Measurements from ENCODE around the gene COX7A2. TPM values are rescaled to one million over a fixed set of nuclear protein-coding genes. Genes with fewer than 3 reads are reported as not detected.

COX7A2 gene
- total and polyA plus RNA-seq, 10 donors = 158 to 535 (median 223) TPM

- no peaks in the 10 kb centered on the region for H3K9me3 ChIP-seq
- H3K27me3 ChIP-seq (replicated peaks in 1 of 7) = no peaks in the 10 kb centered on the region
- peaks cover 0 to 2% (median 0%) of the 10 kb centered on the region in 6 donors for H3K36me3 ChIP-seq
- peaks cover 18 to 70% (median 61%) of the 10 kb centered on the region in 6 donors for H3K4me1 ChIP-seq
- 0 to 3% (median 2%) methylated on average over 6 of the region's 6 CpGs for WGBS, 5 donors
- H3K4me3 ChIP-seq = peak overlapping the region; percentile 76 to 93 (median 86)
- no peak for DNase-seq
- TF ChIP-seq POLR2A (IDR thresholded peaks at IDR 0.05) (no peak), CTCF (IDR thresholded peaks at IDR 0.05 in 8 of 11, conservative IDR thresholded peaks at IDR 0.05 in 3 of 11) (no peak), POLR2AphosphoS5 (IDR thresholded peaks at IDR 0.05) (no peak)
- intact Hi-C loops (cut with DNase I; ENCODE audit: low total_unique reads) = no loop called here
- H3K27ac ChIP-seq = peak overlapping the region; percentile 83 to 96 (median 94)
Measured at GRCh38 chr6:75285283-75285639, 41.7 kb upstream of the COX7A2 start.

GRCh38 chr6:75284632-75285282 lies 41.2 kb upstream of the COX7A2 start, which contains the start of gene TMEM30A:
Gene TMEM30A (minus strand): TSS chr6:75284792. CDS start chr6:75284638, 154 bp downstream.
- peaks cover 19 to 75% (median 65%) of the 10 kb centered on the region in 6 donors for H3K4me1 ChIP-seq
- H3K27ac ChIP-seq = peak within 1 kb of the TSS; percentile 83 to 96 (median 94)
- DNase-seq = peak; percentile 97
- no peaks in the 10 kb centered on the region for H3K27me3 ChIP-seq (replicated peaks in 1 of 7)
- H3K4me3 ChIP-seq = peak within 1 kb of the TSS; percentile 76 to 93 (median 86)
- no peaks in the 10 kb centered on the region for H3K36me3 ChIP-seq
- no peaks in the 10 kb centered on the region for H3K9me3 ChIP-seq
- peak in 1 of 3 donors; percentile 94 for TF ChIP-seq POLR2A (IDR thresholded peaks at IDR 0.05)
- TF ChIP-seq CTCF (IDR thresholded peaks at IDR 0.05 in 8 of 11, conservative IDR thresholded peaks at IDR 0.05 in 3 of 11) = peak in 4 of 11 experiments; percentile 5 to 48 (median 40)
- peak; percentile 99 to 100 (median 99) for TF ChIP-seq POLR2AphosphoS5 (IDR thresholded peaks at IDR 0.05)
- WGBS, 5 donors = 0 to 1% (median 0%) methylated on average over 54 to 55 of the region's 55 CpGs
- intact Hi-C loops (cut with DNase I; ENCODE audit: low total_unique reads) = no loop called here

GRCh38 chr6:75283907-75284631 lies 40.5 kb upstream of the COX7A2 start:
- peaks cover 25 to 82% (median 72%) of the 10 kb centered on the region in 6 donors for H3K4me1 ChIP-seq
- 0 to 2% (median 0%) methylated on average over 36 of the region's 36 CpGs for WGBS, 5 donors
- TF ChIP-seq POLR2A (IDR thresholded peaks at IDR 0.05) = no peak
- TF ChIP-seq CTCF (IDR thresholded peaks at IDR 0.05 in 8 of 11, conservative IDR thresholded peaks at IDR 0.05 in 3 of 11) = no peak
- TF ChIP-seq POLR2AphosphoS5 (IDR thresholded peaks at IDR 0.05) = no peak
- H3K9me3 ChIP-seq = no peaks in the 10 kb centered on the region
- H3K4me3 ChIP-seq = peak overlapping the region; percentile 76 to 93 (median 86)
- peak overlapping the region; percentile 83 to 96 (median 94) for H3K27ac ChIP-seq
- H3K36me3 ChIP-seq = no peaks in the 10 kb centered on the region
- intact Hi-C loops (cut with DNase I; ENCODE audit: low total_unique reads) = no loop called here
- H3K27me3 ChIP-seq (replicated peaks in 1 of 7) = no peaks in the 10 kb centered on the region
- peak; percentile 53 for DNase-seq

GRCh38 chr6:75282706-75283105 lies 39.1 kb upstream of the COX7A2 start:
- Histone ChIP-seq H3K4me1 (peaks cover 32 to 87% (median 81%) of the 10 kb centered on the region in 6 donors), H3K9me3 (no peaks in the 10 kb centered on the region), H3K36me3 (no peaks in the 10 kb centered on the region), H3K27ac (no peak overlapping the region), H3K27me3 (replicated peaks in 1 of 7) (no peaks in the 10 kb centered on the region), H3K4me3 (peak overlapping the region in 5 of 8 donors; percentile 78 to 91 (median 86))
- DNase-seq = no peak
- 66 to 81% (median 78%) methylated on average over 2 of the region's 2 CpGs for WGBS, 5 donors
- intact Hi-C loops (cut with DNase I; ENCODE audit: low total_unique reads) = no loop called here
- TF ChIP-seq CTCF (IDR thresholded peaks at IDR 0.05 in 8 of 11, conservative IDR thresholded peaks at IDR 0.05 in 3 of 11) (no peak), POLR2A (IDR thresholded peaks at IDR 0.05) (no peak), POLR2AphosphoS5 (IDR thresholded peaks at IDR 0.05) (no peak)

All from spleen (tissue), 11 donors.